ENCODE measurements around the gene GPATCH3.

GRCh38 chr1:26913754-26914619 is 13.7 kb upstream of the GPATCH3 start, which contains the start of gene NR0B2:
- no peak for TF ChIP-seq CTCF (IDR thresholded peaks at IDR 0.05)
- TF ChIP-seq EZH2 (IDR thresholded peaks at IDR 0.05), result no peak

Measured in neural progenitor cell (in vitro differentiated cells).